Medulla oblongata (tissue), 1 donor: ENCODE results near the gene RAI1.

ENCODE experiments used
- DNase-seq: peaks from one replicate; pipeline ENCODE4 v3.0.0-alpha.2; 2015; ENCODE audit errors: extremely low spot score

Gene RAI1

GRCh38 chr17:17700251-17700969, 19.2 kb downstream of the RAI1 start:
- DNase-seq, result no peak

GRCh38 chr17:17701112-17701511, 19.9 kb downstream of the RAI1 start:
- no peak for DNase-seq

DNA sequence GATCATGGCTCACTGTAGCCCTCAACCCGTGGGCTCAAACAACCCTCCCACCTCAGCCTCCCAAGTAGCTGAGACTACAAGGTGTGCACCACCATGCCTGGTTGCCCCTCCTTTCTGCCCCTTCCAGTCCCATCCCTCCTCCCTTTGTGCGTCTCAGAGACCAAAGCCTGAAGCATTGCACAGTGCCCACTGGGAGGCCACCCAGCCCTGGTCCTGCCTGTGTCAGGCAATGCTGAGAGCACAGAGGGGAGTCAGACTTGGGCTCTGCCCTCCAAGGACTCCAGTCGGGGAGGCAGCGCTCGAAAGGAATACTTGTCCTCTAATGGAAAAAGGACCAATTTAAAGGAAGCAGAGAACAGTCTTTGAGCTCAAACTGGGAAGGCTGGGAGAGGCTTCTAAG, 20.4 kb downstream of the RAI1 start:
- DNase-seq, result no peak

DNA sequence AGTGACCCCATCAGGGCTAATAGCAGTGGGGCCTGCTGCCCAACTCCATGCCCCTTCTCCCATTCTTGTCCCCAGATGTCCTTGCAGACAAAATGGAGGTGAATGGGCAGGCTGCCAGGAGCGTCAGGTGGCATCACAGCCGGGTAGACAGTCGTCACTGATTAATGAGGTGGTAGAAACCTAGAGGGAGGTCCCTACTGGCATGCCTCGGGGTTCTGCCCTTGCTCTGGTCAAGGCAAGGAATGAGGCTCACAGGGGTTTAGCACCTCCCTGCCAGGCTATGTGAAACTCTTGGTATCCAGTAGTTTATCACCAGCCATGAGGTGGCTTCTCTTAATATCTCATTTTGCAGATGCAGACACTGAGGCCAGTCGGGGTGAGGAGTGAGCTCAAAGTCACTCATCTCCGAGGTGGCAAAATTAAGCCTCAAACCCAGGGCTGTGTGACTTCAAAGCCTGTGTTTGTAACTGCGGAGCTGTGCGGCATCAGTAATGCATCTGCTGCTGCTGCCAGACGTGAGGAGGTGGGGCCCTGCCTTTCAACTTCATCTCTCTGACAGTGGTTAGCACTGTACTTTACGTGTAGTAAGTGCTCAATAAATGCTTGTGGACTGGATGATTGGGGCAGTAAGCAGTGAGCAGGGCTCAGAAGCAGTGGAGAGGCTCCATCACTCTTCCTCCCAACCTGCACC, 21.3 kb downstream of the RAI1 start:
- no peak for DNase-seq

GRCh38 chr17:17703140-17703919, 22.1 kb downstream of the RAI1 start:
- no peak for DNase-seq

DNA sequence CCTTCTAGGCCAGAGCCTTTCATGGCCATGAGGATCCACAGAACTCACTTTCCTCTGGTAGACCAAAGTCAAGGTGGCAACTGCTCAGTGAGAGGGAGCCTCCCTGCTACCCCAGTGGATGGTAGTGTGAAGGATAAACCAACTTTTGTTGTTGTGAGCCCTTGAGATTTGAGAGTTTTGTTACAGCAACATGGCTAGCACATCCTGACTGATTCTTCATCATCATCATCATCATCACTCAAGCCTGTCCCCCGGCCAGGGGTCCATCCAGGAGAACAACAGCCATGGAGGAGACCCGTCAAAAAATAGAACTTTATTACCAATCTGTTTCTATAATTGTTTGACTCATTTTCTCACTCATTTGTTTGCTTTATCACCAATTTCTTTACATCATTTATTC, 23.7 kb downstream of the RAI1 start:
- no peak for DNase-seq

DNA sequence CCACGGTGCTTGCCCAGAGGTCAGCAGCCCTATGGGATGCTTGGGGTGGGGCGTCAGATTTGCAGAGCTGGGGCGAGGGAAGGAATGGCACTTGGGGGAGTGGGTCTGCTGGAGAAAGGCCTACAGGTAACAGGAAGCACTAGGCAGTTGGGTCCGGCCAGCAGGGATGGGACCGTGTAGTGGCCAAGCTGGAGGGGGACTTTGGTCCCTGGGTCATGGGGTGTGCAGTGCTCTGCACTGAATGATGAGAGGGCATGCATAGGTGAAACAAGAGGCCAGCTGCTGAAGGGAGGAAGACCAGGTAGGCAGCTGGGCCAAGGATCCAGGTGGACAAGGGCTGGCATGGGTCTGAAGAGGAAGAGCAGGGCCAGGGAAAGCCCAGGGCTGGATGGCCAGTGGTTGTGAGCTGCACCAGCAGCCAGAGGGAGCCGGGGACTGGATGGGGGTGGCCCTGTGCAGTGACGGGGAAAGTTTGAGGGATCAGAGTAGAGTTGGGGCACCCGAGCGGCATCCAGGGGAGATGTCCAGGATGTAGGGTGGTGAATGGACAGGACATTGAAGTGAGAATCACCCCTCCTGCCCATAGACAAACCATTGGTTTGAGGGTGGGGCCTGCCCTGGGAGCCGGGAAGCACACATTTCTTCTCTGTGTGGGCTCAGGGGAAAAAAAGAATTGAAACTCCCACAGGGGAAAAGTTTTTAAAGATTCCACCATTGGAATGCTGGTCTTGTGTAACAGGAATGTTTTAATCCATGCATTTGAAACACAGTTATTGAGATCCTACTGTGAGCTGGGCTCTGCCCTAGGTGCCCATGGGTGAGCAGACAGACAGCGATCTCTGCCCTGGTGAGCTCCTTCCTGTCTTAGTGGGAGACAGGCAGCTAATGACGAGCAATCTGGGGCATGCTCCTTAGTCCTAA, 25.1 kb downstream of the RAI1 start:
- DNase-seq, result no peak

DNA sequence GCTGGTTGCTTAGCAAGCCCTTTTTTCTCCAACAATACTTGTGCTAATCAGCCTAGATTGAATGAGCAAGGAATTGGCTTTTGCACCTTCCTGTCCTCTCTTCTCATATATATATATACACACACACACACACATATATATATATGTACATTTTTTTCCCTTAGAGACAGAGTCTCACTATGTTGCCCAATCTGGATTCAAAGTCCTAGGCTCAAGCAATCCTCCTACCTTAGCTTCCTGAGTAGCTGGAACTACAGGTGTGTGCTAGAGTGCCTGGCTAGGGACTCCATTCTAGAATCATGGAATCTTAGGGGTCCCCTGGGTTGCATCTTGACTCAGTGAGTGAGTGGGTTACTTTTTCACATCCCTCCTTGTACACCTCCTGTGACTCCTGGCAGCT, 27.0 kb downstream of the RAI1 start:
- DNase-seq, result no peak

DNA sequence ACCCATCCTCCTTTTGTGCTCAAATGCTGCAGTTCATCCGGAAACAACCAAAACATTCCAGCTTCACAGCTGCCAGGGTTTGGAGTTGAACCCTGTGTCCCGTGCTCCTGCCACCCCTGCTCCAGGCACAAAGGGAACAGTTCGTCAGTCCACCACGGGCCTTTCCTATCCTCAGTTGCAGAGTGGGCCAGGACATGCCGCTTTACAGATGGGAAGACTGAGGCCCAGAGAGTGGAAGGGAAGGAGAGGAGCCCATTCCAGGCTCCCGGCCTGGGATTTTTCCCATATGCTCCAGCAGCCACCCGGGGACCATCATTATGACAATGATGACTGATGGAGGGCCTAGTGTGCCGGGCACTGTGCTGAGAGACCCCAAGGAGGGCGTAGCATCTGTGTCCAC, 27.6 kb downstream of the RAI1 start:
- DNase-seq, result no peak

DNA sequence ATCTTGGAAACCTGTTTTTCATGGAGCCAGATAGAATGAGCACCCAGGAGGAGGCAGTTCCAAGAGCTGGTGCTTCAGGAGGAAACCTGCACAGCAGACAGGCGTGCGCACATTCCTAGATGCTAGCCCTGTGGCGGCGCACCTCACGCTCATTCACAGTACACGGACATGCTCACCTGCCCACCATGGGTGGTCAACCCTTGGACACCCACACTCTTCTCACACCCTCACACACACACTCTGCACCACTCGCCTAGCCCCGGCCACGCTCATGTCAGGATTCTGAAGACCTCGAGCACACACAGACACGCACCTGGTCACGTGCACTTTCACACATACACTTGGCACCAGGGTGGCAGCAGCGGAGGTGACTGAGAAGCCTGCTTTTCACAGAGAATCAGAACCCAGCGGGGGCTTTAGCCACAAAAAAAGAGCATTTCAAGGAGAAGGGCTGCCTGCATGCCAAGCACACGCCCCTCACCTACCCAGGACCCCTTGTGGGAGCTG, 28.6 kb downstream of the RAI1 start:
- no peak for DNase-seq

GRCh38 chr17:17710355-17710727, 29.1 kb downstream of the RAI1 start:
- no peak for DNase-seq

- no peak for DNase-seq
These were observed 29.7 kb downstream of the RAI1 start for GRCh38 chr17:17710728-17711541.

DNA sequence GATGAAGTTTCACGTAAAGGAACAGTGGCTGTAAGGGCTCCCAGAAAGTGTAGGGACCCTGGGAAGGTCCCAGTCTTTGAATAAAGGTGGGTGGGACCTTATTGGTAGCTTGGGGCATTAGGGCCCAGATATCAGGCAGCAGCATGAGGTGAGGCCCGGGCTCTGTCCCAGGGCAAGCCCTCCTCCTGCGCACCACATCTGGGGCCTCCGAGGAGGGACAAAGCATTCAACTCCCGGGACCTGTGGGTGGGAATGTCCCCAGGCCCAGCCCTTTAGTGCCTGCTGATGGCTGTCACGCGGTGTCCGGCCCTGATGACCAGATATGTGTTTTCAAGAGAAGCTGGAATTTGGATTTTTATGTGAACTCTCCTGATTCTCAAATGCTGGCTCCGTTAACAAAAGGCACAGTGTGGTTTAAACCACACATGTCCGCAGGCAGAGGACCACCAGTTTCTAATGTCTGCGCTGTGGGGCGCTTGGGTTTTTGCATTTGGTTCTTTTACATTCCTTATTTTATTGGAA, 30.4 kb downstream of the RAI1 start:
- DNase-seq, result no peak

DNA sequence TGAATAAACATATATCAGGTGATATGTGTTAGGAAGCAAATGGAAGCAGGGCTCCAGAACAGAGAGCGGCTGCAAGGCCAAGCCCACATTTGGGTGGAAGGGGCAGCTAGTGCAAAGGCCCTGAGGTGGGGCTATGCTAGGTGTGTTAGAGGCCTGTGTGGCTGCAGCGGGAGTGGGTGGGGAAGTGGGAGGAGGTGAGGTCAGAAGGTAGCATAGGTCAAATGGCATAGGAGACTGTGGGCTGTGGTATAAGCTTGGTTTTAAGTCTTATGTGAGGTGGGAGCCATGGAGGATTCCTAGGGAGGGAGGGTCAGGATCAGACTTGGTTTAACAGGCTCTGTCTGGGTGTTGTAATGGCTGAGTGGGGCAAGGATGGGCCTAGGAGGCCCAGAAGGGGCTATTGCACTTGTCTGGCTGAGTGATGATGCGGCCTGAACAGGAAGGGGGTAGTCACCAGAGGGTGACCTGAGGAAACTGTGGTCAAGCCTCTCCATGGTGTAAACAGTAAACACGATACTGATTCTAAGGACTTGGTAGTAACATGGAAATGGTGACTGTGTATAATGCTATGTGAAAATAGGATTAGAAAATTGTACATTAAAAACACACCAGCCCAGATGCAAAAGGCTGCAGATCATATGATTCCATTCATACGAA, 31.1 kb downstream of the RAI1 start:
- DNase-seq, result no peak

DNA sequence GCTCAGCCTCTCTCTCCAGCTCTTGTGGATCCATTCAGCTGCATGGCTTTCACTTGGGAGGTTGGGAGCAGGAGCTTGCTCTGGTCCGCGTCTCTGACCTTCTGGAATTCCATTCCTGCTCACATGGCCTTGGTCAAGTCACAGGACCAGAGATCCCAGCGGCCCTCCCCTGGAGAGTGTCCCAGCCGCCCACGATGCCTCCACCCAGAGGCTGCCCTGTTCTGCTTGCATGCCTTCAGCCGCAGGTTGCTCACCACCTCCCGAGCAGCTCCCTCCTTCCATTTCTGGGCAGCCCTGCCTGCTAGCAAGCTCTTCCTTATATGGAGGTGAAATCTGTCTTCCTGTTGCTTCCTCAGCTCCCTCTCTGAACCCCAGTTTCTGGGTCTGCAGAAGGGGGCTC, 32.6 kb downstream of the RAI1 start:
- no peak for DNase-seq

- DNase-seq, result no peak
These were observed 33.1 kb downstream of the RAI1 start for GRCh38 chr17:17714261-17714866.

DNA sequence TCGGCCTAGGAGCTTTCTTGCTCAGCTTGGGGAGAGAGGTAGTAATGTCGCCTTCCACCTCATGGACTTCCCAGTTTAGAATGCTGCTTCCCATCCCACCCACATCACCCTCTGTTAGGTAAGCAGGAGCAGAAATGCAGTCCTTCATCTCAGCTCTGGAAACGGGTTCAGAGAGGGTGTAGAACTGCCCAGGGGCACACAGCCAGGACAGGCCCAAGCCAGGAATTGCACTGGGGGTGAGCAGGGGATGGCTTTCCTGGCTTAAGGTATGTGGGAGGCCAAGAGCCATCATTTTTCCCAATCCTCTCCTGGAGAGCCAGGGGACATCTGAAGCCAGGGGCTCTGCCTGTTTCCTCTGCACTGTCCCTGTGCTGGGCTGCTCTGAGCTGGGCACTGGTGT, 33.6 kb downstream of the RAI1 start:
- no peak for DNase-seq

- DNase-seq, result no peak
These were observed 35.7 kb downstream of the RAI1 start for GRCh38 chr17:17716837-17717523.

- DNase-seq, result no peak
These were observed 37.0 kb downstream of the RAI1 start for GRCh38 chr17:17718251-17718650.
